Measurements from ENCODE around the gene GUK1.

GUK1 gene

DNA sequence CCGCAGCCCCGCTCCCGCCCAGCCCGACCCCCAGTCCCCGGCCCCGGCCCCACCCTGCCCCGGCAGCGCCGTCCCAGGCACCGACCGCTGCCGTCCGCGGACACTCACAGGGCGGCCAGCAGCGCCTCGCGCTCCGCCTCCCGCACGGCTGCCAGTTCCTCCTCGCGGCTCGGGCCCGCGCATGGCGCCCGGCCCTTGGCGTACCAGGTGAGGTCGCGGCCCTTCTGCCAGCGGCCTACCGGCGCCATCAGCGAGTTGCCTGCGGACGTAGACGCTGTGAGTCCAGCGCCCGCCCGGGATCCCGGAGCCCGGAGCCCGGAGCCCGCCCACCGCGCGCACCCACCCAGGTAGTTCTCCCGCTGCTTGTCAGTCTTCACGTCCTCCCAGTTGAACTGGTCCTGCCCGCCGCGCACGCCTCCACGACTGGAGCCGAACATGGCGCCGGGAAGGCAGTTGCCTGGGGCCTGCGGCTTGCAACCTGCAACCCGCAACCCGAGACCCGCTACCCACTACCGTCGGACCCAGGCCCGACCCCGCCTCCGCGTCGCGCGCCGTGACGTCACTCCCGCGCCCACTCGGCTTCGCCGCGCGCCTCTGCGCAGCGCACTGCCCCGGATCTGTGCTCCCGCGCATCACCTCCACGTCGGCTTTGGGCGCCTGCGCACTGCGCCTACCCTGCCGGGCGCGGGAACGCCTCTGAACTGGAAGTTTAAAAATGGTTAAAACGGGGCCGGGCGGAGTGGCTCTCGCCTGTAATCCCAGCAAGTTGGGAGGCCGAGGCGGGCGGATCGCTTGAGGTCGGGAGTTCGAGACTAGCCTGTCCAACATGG, 37.1 kb upstream of the GUK1 start, which contains the start of gene C1orf35:
TSS of gene C1orf35 (minus strand) at position 535 of the 830 bp plus-strand sequence. CDS start at position 437, 98 bp downstream.
- peak within 1 kb of the TSS; percentile 71 for H3K4me3 ChIP-seq (ENCODE audit: low read depth, low read length)
- TF ChIP-seq POLR2A (IDR thresholded peaks at IDR 0.05; ENCODE audit: extremely low read depth, insufficient read length) (peak; percentile 71), MYC (IDR thresholded peaks at IDR 0.05; ENCODE audit: low read depth, low read length) (peak; percentile 74; the same call in 1 of the 2 replicates)
- TF ChIP-seq, protein P1, sequence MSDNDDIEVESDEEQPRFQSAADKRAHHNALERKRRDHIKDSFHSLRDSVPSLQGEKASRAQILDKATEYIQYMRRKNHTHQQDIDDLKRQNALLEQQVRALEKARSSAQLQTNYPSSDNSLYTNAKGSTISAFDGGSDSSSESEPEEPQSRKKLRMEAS (IDR thresholded peaks at IDR 0.05; ENCODE audit: low read depth, low read length): peak; percentile 47; the same call in 1 of the 2 replicates
- TF ChIP-seq, protein P2, sequence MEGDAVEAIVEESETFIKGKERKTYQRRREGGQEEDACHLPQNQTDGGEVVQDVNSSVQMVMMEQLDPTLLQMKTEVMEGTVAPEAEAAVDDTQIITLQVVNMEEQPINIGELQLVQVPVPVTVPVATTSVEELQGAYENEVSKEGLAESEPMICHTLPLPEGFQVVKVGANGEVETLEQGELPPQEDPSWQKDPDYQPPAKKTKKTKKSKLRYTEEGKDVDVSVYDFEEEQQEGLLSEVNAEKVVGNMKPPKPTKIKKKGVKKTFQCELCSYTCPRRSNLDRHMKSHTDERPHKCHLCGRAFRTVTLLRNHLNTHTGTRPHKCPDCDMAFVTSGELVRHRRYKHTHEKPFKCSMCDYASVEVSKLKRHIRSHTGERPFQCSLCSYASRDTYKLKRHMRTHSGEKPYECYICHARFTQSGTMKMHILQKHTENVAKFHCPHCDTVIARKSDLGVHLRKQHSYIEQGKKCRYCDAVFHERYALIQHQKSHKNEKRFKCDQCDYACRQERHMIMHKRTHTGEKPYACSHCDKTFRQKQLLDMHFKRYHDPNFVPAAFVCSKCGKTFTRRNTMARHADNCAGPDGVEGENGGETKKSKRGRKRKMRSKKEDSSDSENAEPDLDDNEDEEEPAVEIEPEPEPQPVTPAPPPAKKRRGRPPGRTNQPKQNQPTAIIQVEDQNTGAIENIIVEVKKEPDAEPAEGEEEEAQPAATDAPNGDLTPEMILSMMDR (IDR thresholded peaks at IDR 0.05; ENCODE audit: low read depth, low read length): no peak
- peak; percentile 95 for DNase-seq (ENCODE audit: low read depth)

DNA sequence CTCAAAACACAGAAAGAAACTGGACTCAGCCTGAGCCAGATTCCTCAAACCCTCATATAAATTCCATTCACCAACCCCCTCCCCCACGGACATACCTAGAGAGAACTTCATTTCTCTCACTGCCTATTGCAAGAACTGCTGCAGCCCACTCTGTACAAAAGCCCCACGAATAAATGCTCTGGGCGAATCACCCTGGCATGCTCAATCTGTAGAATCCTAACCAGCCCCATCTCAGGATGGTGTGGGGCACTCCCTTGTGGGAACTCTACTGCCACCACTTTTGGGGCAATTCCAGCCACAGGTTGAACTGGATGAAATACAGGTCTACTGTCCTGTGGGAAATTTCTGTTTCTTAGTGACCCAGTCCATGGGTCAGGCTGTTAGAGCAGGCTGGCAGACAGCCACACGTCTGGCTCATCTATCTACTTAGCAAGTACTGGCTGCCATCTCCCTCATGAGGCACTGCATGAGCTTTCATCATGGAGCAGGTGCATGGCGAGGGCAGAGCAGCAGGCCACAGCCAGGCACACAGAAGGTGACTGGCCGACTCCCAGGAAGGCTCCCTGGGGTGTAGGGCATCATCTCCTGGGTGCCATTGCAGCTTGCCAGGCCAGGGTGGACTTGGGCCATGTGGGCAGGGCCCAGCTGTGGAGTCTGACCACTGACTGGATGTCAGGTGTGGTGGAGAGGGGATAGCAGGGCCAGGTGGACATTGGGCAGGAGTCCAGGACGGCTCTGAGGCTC, 35.4 kb upstream of the GUK1 start:
- H3K4me3 ChIP-seq (ENCODE audit: low read depth, low read length): no peak overlapping the region
- no peak for DNase-seq (ENCODE audit: low read depth)
- no peak for TF ChIP-seq MYC (IDR thresholded peaks at IDR 0.05; ENCODE audit: low read depth, low read length)

DNA sequence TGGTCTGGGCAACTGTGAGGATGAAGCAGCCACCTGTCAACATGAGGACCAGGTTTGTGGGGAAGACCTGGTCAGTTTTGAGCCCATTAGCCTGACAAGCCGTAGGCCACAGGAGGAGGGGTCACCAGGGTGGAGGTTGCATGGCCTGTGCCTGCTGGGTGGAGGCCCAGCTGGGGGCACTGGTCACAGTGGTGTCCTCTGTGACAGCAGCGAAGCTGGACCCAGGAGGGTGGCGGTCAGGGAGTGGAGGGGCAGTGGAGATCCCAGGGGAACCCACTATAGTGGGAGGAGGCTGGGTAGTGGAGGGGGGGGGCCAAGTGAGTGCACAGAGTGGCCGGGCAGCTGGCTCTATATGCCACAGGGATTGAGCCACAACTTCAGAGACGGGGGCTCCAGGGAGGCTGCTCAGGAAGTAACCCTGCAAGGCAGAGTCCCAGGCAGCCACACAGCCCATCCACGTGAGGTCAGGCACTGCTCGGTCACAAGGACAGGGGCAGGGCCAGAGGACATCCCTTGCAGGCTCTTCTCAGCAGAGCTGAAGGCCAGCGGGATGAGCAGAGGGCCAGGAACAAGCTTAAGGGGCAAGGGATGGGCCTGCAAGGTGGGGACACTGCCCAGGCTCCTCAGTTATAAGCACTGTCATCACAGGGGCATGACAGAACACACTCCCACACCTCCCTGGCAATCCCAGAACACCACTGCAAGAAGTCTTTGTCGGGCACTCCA, 34.6 kb upstream of the GUK1 start:
- TF ChIP-seq MYC (IDR thresholded peaks at IDR 0.05; ENCODE audit: low read depth, low read length) (no peak), POLR2A (IDR thresholded peaks at IDR 0.05; ENCODE audit: extremely low read depth, insufficient read length) (no peak)
- TF ChIP-seq, protein P1 (IDR thresholded peaks at IDR 0.05; ENCODE audit: low read depth, low read length): no peak
- DNase-seq (ENCODE audit: low read depth): no peak
- H3K4me3 ChIP-seq (ENCODE audit: low read depth, low read length): no peak overlapping the region

DNA sequence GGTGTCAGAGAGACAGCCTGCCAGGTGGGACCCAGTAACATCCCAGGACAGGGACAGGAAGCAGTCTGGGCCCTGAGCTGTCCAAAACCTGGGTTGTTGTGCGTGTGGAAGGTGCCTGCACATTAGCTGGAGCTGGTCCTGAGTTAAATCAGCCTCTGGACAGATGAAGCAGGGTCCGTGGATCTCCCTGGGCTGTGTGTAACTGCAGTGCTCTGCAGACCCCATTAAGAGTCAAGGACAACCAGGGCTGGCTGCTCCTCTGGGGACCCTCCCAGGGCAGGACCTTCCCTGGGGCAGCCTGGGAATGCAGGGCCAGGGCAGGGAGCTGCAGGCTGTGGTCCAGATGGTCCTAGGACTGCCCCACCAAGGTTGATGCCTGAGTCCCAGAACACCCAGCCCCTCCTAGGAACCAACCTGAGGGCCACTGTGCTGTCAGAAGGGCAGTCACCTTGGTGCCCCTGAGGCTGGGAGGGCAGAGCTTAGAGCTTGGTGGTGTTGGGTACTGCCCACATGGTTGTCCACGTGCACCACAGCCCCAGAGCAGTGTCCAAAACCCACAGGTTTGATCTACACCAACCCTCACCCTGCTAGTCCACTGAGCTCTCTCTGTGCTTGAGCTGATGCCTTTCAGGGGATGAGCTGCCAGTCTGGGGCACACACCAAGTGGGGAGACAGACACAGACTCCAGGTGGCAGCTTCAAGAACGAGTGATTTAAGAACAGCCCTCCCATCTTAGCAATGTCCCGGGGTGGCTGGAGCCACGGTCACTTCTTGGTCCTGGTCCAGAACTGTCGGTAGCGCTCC, 33.9 kb upstream of the GUK1 start:
- no peak overlapping the region for H3K4me3 ChIP-seq (ENCODE audit: low read depth, low read length)
- no peak for DNase-seq (ENCODE audit: low read depth)
- TF ChIP-seq, protein P2 (IDR thresholded peaks at IDR 0.05; ENCODE audit: low read depth, low read length): no peak
- TF ChIP-seq POLR2A (IDR thresholded peaks at IDR 0.05; ENCODE audit: extremely low read depth, insufficient read length): no peak
- TF ChIP-seq, protein P1 (IDR thresholded peaks at IDR 0.05; ENCODE audit: low read depth, low read length): no peak
- TF ChIP-seq MYC (IDR thresholded peaks at IDR 0.05; ENCODE audit: low read depth, low read length): no peak

DNA sequence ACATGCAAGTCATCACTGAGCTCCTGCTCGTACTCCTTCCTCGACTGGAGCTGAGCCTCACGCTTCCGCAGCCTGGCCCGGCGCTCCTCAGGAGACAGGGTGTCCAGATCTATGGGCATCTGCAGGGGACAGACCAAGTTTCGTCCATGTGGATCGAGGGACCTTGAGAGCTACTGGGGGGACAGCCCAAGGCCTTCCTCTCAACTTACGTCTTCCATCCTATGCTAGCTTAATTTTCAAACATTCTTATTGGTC, 33.4 kb upstream of the GUK1 start:
- H3K4me3 ChIP-seq (ENCODE audit: low read depth, low read length): no peak overlapping the region
- TF ChIP-seq, protein P1 (IDR thresholded peaks at IDR 0.05; ENCODE audit: low read depth, low read length): no peak
- TF ChIP-seq, protein P2 (IDR thresholded peaks at IDR 0.05; ENCODE audit: low read depth, low read length): no peak
- TF ChIP-seq MYC (IDR thresholded peaks at IDR 0.05; ENCODE audit: low read depth, low read length): no peak
- TF ChIP-seq POLR2A (IDR thresholded peaks at IDR 0.05; ENCODE audit: extremely low read depth, insufficient read length): no peak
- DNase-seq (ENCODE audit: low read depth): no peak

DNA sequence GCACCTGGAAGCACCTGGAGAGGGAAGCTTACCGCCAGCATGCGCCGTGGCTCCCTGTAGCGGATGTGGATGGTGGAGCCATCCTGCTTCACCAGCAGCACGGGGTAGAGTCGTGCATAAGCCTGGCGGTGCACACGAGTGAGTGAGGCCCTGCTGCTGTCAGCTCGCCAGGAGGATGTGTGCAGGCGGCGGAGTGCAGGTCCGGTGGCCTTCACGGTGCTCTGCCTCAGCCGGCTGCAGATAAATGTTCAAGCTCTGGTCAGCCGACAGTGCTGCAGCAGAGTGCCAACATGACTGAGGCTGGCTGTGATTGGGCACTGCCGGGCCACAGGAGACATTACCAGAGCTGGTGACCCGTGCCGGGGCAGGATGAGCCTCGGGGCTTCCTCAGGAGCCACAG, 32.4 kb upstream of the GUK1 start:
- DNase-seq (ENCODE audit: low read depth): no peak
- TF ChIP-seq, protein P2 (IDR thresholded peaks at IDR 0.05; ENCODE audit: low read depth, low read length): no peak
- TF ChIP-seq MYC (IDR thresholded peaks at IDR 0.05; ENCODE audit: low read depth, low read length) (no peak), POLR2A (IDR thresholded peaks at IDR 0.05; ENCODE audit: extremely low read depth, insufficient read length) (no peak)
- TF ChIP-seq, protein P1 (IDR thresholded peaks at IDR 0.05; ENCODE audit: low read depth, low read length): no peak
- peak overlapping the region; percentile 95 for H3K4me3 ChIP-seq (ENCODE audit: low read depth, low read length)
